HG02623 (cell line): ENCODE measurements around the gene ATP5PB.

Source experiments
- ATAC-seq: cut with Tn5 transposase; IDR thresholded peaks from one replicate; pipeline ENCODE4 v1.9.1; 2021; ENCODE audit warnings: moderate library complexity; ENCODE audit not compliant: unreplicated experiment

Gene ATP5PB

GRCh38 chr1:111446967-111447892, 2.0 kb upstream of the ATP5PB start:
- ATAC-seq: no peak

DNA sequence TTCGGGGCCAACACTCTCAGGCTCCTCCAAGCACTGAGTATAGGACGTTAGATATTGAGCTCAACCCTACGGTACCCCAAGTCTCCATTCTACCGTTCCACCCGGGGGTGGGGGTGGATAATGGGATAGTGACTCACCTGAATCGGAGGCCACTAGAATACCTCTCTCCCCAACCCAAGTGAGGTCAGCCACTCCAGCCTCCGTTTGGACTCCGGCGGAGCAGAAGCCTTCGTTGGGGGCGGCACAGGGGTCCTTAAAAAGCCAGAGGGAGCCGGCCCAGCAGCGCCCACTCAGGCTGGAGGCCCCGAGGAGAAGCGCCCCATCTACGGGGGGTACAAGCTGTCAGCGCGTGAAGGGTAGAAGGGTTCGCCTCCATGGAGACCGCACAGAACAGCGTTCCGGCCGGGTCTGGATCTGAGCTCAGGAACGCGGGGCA, 764 bp upstream of the ATP5PB start:
- peak; percentile 3 for ATAC-seq

DNA sequence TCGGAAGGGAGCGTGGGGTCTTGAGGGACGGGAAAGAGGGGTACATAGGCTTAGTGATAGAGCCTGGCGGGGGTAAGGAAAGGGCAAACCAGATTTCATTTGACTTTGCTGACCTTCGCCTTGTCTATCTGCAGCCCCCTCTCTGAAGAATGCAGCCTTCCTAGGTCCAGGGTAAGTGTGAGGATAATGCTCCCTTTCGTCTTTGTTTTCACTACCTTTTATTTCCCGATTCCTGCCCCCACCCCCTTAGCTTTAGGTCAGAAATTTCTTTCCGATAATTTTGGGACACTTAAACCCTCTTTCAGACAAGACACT, 396 bp downstream of the ATP5PB start:
- no peak for ATAC-seq

DNA sequence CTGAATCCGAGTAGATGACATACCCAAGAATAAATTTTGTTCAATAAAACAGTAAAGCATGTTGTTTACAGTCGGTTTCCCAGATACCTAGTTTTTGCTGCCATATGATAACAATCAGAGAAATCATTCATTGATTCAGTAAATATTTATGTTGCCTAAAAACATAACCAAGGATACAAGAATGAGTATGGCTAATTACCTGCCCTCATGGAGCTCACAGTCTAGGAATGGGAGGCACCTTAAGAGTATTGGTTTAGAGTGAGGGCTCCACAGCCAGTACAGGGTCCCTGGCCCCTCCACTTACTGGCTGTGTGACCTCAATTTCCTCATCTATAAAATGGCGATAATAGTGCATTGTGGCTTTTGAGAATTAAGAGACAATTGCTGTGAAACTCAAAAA, 921 bp downstream of the ATP5PB start:
- no peak for ATAC-seq

DNA sequence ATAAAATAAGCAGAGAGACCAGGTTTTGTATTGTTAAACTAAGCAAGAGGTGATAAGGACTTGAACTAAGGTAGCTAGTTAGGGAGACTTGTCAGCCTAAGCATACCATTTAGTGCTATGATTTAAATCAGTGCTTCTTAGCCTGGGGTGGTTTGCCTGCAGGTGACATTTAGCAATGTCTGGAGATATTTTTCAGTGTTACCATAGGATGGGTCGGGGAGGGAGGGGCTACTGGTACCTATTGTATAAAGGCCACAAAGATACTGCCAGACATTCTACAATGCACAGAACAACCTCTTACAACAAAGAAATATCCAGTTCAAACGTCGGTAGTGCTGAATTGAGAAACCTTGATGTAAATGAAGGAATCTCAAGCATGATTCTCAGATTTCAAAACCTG, 3.3 kb downstream of the ATP5PB start:
- no peak for ATAC-seq

DNA sequence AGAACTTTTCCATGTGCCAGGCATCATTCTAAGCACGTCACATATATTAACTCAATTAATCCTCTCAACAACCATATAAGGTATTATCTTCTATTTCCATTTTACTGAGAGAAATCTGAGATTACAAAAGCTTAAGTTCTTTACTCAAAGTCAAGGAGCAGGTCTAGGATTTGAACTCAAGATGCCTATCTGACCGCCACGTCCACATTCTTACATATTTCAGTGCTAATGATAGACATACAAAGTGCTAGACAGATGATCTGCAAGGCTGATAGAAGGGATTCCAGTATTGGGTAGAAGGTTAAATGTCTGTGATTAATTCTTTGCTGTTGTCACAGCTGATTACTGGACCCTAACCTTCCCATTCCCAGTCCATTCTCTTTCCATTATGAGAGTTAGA, 4.4 kb downstream of the ATP5PB start:
- no peak for ATAC-seq

DNA sequence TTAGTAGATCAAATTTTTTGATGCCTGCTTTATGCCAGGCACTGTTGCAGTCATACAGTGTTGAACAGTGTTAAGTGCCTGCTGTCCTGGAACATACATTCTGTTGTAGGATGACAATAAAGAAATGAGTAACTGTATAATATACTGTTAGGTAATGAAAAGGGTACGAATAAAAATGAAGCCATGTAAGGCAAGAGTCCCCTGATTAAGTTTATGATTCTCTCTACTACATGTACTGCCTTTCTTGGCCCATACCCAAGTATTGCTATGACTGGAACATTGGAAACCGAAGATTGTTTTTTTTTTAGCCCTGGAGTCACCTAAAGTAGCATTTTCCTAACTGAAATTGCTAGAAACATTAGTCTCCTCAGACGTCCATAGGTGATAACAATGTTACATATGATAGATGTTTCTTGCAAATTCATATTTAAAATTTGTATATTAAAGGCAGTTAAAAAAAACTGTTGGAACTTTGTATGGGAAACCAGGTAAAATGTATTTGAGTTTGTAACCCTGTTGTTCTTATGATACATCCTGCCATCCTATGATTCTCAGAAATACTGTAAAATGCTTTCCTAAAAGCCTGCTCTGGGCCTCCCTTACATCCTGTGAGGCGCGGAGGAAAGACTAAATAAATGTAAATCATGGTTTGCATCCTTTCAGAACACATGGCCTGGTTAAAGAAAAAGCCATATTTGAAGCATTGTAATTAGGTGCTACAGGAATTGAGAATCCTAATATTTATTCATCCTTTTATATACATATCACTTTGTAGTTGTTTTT, 5.8 kb downstream of the ATP5PB start:
- no peak for ATAC-seq

- ATAC-seq: no peak
These were observed 6.4 kb downstream of the ATP5PB start for GRCh38 chr1:111455642-111456031.

GRCh38 chr1:111461765-111462164, 12.5 kb downstream of the ATP5PB start:
- no peak for ATAC-seq

GRCh38 chr1:111462370-111463028, 13.2 kb downstream of the ATP5PB start:
- no peak for ATAC-seq

DNA sequence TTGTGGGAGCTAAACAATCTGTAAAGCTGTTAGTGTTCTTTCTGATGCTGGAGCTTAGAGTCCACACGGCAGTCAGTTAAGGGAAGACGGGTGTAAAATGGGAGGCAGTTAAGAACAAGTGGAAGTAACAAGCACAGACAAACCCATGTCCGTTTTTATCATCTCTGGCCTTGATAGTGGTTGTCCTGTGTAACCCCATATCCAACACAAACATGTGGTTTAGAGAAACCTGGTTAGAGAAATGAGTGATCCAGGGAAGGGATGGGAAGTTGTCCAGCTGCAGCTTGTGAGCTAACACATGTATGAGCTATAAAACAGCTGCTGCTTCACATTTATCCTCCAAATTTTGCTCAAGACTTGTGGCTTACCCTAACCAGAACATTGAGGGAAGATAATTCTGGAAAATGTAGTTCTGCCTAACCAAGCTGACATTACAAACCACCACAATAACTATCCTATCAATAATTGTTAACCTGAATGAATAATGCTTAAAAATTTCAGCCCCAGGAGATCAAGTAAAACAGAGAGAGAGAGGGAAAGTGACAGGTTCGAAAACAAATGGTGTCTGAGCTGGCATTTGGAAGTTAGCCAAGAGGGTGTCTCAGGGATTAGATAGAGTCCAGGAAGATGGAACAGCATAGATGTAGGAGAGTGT, 13.9 kb downstream of the ATP5PB start:
- no peak for ATAC-seq

- no peak for ATAC-seq
These were observed 16.5 kb downstream of the ATP5PB start for GRCh38 chr1:111465754-111466153.

DNA sequence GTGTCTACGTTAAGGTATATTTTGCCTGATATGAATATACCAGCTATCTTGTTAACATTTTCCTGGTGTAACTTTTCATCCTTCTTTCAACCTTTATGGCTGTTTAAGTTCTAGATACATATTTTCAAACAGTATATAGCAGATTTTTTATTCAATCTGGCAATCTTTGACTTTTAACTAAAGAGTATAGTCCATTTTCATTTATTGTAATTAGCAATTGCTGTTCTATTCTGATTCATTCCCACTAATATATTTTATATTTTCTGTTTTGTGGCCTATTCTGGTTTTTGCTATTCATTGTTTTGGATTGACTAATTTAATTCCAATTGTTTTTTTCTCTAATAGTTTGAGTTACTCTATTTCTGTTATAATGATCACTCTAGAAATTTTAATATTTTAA, 17.2 kb downstream of the ATP5PB start:
- no peak for ATAC-seq

DNA sequence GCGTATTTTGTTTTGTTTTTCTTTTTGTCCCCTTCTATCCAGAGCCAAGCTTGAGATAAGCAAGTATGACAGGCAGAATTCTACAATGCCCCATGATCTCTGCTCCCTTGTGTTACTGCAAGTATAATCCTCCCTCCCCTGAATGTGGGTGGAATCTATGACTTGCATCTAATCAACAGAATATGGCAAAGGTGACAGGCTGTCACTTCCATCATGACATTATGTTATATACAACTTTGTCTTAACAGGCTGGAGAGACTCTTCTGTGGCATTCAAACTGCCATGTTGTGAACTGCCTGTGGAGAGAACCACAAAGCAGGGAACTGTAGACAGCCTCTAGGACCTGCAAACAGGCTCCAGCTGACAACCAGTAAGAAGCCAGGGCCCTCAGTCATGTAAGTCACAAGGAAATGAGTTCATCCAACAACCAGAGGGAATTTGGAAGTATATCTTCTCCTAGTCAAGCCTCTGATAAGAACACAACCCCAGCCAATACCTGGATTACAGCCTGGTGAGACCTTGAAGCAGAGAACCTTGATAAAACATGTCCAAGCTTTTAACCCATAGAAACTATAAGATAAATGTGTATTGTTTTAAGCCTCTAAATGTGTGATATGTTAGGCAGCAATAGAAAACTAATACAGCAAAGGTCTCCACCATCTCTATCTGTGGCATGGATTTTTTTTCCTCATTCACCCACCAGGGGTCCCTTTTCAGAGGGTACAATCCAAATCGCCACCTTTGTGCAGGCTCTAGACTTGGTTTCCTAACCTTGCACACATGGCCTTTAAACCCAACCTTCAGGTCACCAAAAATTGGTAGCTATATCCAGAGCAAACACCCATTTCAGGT, 18.8 kb downstream of the ATP5PB start:
- ATAC-seq: no peak

DNA sequence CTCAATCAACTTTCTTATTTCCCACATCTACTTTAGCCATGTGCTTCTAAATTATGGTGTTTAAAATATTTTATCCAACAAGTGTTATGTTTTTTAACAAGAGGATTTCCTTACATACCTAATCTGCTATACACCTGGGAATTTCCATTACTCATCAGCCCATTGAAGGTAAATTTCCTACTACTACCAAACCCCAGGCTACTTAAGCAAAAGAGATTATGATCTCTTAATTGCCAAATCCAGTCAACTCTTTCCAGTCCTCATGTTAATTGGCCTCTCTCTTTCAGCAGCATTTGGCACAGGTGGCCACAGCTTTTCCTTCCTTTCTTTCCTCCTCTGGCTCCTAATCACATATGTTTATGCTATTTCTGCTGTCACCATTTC, 19.4 kb downstream of the ATP5PB start:
- no peak for ATAC-seq

DNA sequence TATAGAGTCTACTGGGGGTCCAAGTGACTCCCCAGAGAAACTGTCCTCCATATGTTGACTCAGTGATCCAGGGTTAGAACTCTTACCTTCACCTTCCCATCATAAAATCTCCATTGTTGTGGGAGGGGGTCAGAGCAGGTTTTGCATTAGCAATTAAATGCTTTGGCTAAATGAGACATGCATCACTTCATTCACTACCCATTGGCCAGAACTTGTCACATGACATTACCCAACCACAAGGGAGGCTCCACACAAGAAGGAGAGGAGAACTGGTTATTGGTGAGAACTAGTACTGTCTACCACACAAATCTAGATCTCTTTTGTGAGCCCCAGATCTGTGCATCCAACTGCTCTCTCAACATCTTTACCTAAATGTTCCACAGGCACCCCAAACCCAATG, 20.3 kb downstream of the ATP5PB start:
- no peak for ATAC-seq

- no peak for ATAC-seq
These were observed 21.3 kb downstream of the ATP5PB start for GRCh38 chr1:111470596-111470995.

- ATAC-seq: no peak
These were observed 21.7 kb downstream of the ATP5PB start for GRCh38 chr1:111471012-111471411.

DNA sequence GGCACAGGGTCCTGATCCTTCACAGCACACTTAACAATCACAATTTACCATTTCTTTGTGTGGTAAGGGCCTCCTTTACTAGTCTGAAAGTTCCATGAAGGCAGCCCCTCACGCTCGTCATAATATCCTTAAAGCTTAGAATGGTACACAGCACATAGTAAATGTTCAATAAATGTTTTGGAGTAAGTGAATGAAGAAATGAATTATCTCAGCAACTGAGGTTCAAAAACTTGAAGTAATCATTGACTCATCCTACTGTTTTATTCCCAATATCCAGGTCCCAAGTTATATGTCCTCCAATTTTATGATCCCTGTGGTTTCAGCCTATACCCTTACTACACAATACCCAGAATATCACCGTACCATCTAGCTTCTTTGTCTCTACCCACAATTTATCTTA, 22.3 kb downstream of the ATP5PB start:
- ATAC-seq: no peak

DNA sequence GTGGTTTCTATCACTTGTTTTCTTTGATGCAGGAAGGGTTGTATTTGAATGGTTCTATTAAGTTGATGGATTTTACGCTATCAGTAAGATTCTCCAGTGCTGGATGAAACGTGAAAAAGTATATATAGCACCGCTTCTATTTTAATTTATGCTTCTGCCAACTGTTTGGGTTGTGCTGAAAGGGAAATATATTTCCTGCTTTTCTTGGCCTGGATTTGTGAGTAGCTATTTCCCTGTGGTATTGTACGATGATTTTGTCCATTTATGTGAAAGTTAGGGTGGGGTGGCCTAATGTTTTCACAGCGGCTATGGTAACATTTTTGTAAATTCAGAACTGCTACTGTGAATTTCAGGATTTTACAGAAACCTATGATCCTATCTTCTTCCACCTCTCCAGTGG, 24.8 kb downstream of the ATP5PB start:
- ATAC-seq: no peak
